ENCODE results near the gene CTTN.

CTTN gene

GRCh38 chr11:70424765-70425344 is 26.5 kb downstream of the CTTN start:
- in situ Hi-C loops (cut with MboI; ENCODE audit: low sequenced_read_pairs), result no loop called here

- in situ Hi-C loops (cut with MboI; ENCODE audit: low sequenced_read_pairs), result no loop called here
Measured at GRCh38 chr11:70427436-70427835, 29.1 kb downstream of the CTTN start.

- in situ Hi-C loops (cut with MboI; ENCODE audit: low sequenced_read_pairs), result no loop called here
Measured at GRCh38 chr11:70428701-70429427, 30.5 kb downstream of the CTTN start.

- in situ Hi-C loops (cut with MboI; ENCODE audit: low sequenced_read_pairs), result no loop called here
Measured at GRCh38 chr11:70429428-70429705, 31.0 kb downstream of the CTTN start.

GRCh38 chr11:70429724-70430521 is 31.6 kb downstream of the CTTN start:
- in situ Hi-C loops (cut with MboI; ENCODE audit: low sequenced_read_pairs), result no loop called here

- in situ Hi-C loops (cut with MboI; ENCODE audit: low sequenced_read_pairs), result no loop called here
Measured at GRCh38 chr11:70430671-70431574, 32.6 kb downstream of the CTTN start.

GRCh38 chr11:70431611-70432010 is 33.3 kb downstream of the CTTN start:
- in situ Hi-C loops (cut with MboI; ENCODE audit: low sequenced_read_pairs), result no loop called here

- in situ Hi-C loops (cut with MboI; ENCODE audit: low sequenced_read_pairs), result no loop called here
Measured at GRCh38 chr11:70432065-70432464, 33.7 kb downstream of the CTTN start.

- in situ Hi-C loops (cut with MboI; ENCODE audit: low sequenced_read_pairs), result no loop called here
Measured at GRCh38 chr11:70432580-70432979, 34.3 kb downstream of the CTTN start.

- in situ Hi-C loops (cut with MboI; ENCODE audit: low sequenced_read_pairs), result no loop called here
Measured at GRCh38 chr11:70433038-70433437, 34.7 kb downstream of the CTTN start.

- in situ Hi-C loops (cut with MboI; ENCODE audit: low sequenced_read_pairs), result no loop called here
Measured at GRCh38 chr11:70433526-70433925, 35.2 kb downstream of the CTTN start.

- in situ Hi-C loops (cut with MboI; ENCODE audit: low sequenced_read_pairs), result no loop called here
Measured at GRCh38 chr11:70433966-70434812, 35.9 kb downstream of the CTTN start.

- in situ Hi-C loops (cut with MboI; ENCODE audit: low sequenced_read_pairs), result no loop called here
Measured at GRCh38 chr11:70434813-70435278, 36.5 kb downstream of the CTTN start.

- in situ Hi-C loops (cut with MboI; ENCODE audit: low sequenced_read_pairs), result no loop called here
Measured at GRCh38 chr11:70435361-70435760, 37.0 kb downstream of the CTTN start.

- in situ Hi-C loops (cut with MboI; ENCODE audit: low sequenced_read_pairs), result no loop called here
Measured at GRCh38 chr11:70435765-70436500, 37.6 kb downstream of the CTTN start.

- in situ Hi-C loops (cut with MboI; ENCODE audit: low sequenced_read_pairs), result no loop called here
Measured at GRCh38 chr11:70436501-70436860, 38.2 kb downstream of the CTTN start.

- in situ Hi-C loops (cut with MboI; ENCODE audit: low sequenced_read_pairs), result no loop called here
Measured at GRCh38 chr11:70437111-70437784, 38.9 kb downstream of the CTTN start.

- in situ Hi-C loops (cut with MboI; ENCODE audit: low sequenced_read_pairs), result no loop called here
Measured at GRCh38 chr11:70440206-70440605, 41.9 kb downstream of the CTTN start.

- in situ Hi-C loops (cut with MboI; ENCODE audit: low sequenced_read_pairs), result no loop called here
Measured at GRCh38 chr11:70443773-70444030, 45.4 kb downstream of the CTTN start.

Data from HL-60/S4 treated with retinoic acid at 250 ng/mL for 4 days and 3 days (cell line).